ENCODE results near the gene HOATZ. TPM values are rescaled to one million over a fixed set of nuclear protein-coding genes. Genes with fewer than 3 reads are reported as not detected.

Gene HOATZ
- polyA plus RNA-seq, 1 donor (not counting 4 experiments of a cell fraction or from before 2014, with no cell fraction given), result not detected

DNA sequence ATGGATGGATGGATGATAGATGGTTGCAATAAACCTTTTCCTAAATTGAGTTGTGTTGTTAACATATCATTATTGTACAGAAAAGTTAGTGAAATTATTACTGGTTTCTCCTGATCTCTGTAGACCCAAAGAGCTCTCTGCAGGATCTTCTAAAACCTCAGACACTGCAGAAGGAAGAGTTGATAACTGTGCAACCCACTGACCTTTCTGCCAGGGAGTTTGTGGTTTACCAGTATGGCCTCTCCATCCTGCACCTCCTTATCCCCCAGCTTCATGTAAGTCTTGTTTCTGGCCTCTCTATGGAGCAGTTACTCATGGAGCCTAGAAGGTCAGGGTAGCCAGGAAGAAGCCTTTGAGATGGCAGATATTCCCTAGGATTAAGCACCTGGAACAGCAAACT is 48.0 kb upstream of the HOATZ start:
- H3K9me1 ChIP-seq (ENCODE audit: control insufficient read depth, extremely low read depth, insufficient read depth, low read length), result no peaks in the 10 kb centered on the region

DNA sequence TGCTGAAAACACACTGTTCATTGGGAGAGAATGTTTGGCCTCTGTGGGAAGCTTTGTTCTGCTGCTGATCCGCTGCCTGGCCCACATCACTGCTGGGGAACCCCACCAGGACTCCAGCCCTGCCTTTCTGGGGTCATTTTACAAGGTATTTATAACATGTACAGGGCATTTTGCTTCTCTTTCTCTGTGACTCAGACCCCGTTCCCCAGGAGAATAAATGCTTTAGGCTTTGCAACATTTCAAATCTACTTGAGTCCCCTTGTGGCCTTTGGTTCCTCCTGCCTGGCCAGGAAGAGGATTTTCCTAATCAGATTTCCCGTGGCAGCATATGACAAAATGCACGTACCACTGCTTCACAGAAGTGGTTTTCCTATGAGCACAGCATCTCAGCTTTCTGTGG is 45.4 kb upstream of the HOATZ start:
- H4K20me1 ChIP-seq (ENCODE audit: control insufficient read depth, extremely low read depth, insufficient read depth, low read length), result no peaks in the 10 kb centered on the region
- no peak overlapping the region for H2AFZ ChIP-seq (ENCODE audit: control insufficient read depth, low read length)
- no peak for FAIRE-seq
- no peak overlapping the region for H3K4me2 ChIP-seq (ENCODE audit: control insufficient read depth, extremely low read depth, insufficient read depth, low read depth, low read length)
- no peak overlapping the region for H3K9ac ChIP-seq (ENCODE audit: control insufficient read depth, extremely low read depth, insufficient read depth, low read length)
- dilution Hi-C loops (cut with MboI; ENCODE audit: extremely low pct_ligation_motif_present, low sequenced_read_pairs), result no loop called here
- no peaks in the 10 kb centered on the region for H3K36me3 ChIP-seq (ENCODE audit: control insufficient read depth in 2 of 2, extremely low read depth in 1 of 2, insufficient read depth in 2 of 2, low read length in 2 of 2)
- H3K4me1 ChIP-seq (ENCODE audit: control insufficient read depth, extremely low read depth, insufficient read depth, low read length), result peaks cover 8% of the 10 kb centered on the region
- H3K4me3 ChIP-seq (ENCODE audit: control insufficient read depth in 2 of 3, extremely low read depth in 1 of 3, insufficient read depth in 2 of 3, low read depth in 1 of 3, low read length in 3 of 3), result no peak overlapping the region
- H3K9me1 ChIP-seq (ENCODE audit: control insufficient read depth, extremely low read depth, insufficient read depth, low read length), result no peaks in the 10 kb centered on the region
- H3K9me3 ChIP-seq (ENCODE audit: control insufficient read depth, low read depth, low read length), result no peaks in the 10 kb centered on the region
- H3K27me3 ChIP-seq (ENCODE audit: control insufficient read depth, extremely low read depth, insufficient read depth, low read length), result no peaks in the 10 kb centered on the region
- H3K79me2 ChIP-seq (ENCODE audit: control insufficient read depth, insufficient read depth, low read length), result no peaks in the 10 kb centered on the region
- H3K27ac ChIP-seq (ENCODE audit: control insufficient read depth, insufficient read depth, low read length), result no peak overlapping the region
- no peak for DNase-seq (ENCODE audit: low read depth, low spot score)
- TF ChIP-seq EZH2 (IDR thresholded peaks at IDR 0.05; ENCODE audit: low read length), result no peak
- TF ChIP-seq, protein P1, sequence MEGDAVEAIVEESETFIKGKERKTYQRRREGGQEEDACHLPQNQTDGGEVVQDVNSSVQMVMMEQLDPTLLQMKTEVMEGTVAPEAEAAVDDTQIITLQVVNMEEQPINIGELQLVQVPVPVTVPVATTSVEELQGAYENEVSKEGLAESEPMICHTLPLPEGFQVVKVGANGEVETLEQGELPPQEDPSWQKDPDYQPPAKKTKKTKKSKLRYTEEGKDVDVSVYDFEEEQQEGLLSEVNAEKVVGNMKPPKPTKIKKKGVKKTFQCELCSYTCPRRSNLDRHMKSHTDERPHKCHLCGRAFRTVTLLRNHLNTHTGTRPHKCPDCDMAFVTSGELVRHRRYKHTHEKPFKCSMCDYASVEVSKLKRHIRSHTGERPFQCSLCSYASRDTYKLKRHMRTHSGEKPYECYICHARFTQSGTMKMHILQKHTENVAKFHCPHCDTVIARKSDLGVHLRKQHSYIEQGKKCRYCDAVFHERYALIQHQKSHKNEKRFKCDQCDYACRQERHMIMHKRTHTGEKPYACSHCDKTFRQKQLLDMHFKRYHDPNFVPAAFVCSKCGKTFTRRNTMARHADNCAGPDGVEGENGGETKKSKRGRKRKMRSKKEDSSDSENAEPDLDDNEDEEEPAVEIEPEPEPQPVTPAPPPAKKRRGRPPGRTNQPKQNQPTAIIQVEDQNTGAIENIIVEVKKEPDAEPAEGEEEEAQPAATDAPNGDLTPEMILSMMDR (optimal IDR thresholded peaks at IDR 0.05 in 1 of 3, IDR thresholded peaks at IDR 0.05 in 1 of 3, conservative IDR thresholded peaks at IDR 0.05 in 1 of 3; ENCODE audit: extremely low read depth in 1 of 3, insufficient read depth in 2 of 3, low read length in 3 of 3), result no peak

More for the DNA sequence above, 48.0 kb upstream of the HOATZ start:
- Histone ChIP-seq H3K4me3 (ENCODE audit: control insufficient read depth in 2 of 3, extremely low read depth in 1 of 3, insufficient read depth in 2 of 3, low read depth in 1 of 3, low read length in 3 of 3) (no peak overlapping the region), H2AFZ (ENCODE audit: control insufficient read depth, low read length) (no peak overlapping the region), H3K79me2 (ENCODE audit: control insufficient read depth, insufficient read depth, low read length) (no peaks in the 10 kb centered on the region), H3K9me3 (ENCODE audit: control insufficient read depth, low read depth, low read length) (no peaks in the 10 kb centered on the region), H3K4me1 (ENCODE audit: control insufficient read depth, extremely low read depth, insufficient read depth, low read length) (peaks cover 8% of the 10 kb centered on the region), H3K9ac (ENCODE audit: control insufficient read depth, extremely low read depth, insufficient read depth, low read length) (no peak overlapping the region), H4K20me1 (ENCODE audit: control insufficient read depth, extremely low read depth, insufficient read depth, low read length) (no peaks in the 10 kb centered on the region), H3K4me2 (ENCODE audit: control insufficient read depth, extremely low read depth, insufficient read depth, low read depth, low read length) (no peak overlapping the region), H3K27me3 (ENCODE audit: control insufficient read depth, extremely low read depth, insufficient read depth, low read length) (no peaks in the 10 kb centered on the region), H3K27ac (ENCODE audit: control insufficient read depth, insufficient read depth, low read length) (no peak overlapping the region), H3K36me3 (ENCODE audit: control insufficient read depth in 2 of 2, extremely low read depth in 1 of 2, insufficient read depth in 2 of 2, low read length in 2 of 2) (no peaks in the 10 kb centered on the region)
- FAIRE-seq, result no peak
- no peak for DNase-seq (ENCODE audit: low read depth, low spot score)
- TF ChIP-seq, protein P1 (optimal IDR thresholded peaks at IDR 0.05 in 1 of 3, IDR thresholded peaks at IDR 0.05 in 1 of 3, conservative IDR thresholded peaks at IDR 0.05 in 1 of 3; ENCODE audit: extremely low read depth in 1 of 3, insufficient read depth in 2 of 3, low read length in 3 of 3), result no peak
- no peak for TF ChIP-seq EZH2 (IDR thresholded peaks at IDR 0.05; ENCODE audit: low read length)
- dilution Hi-C loops (cut with MboI; ENCODE audit: extremely low pct_ligation_motif_present, low sequenced_read_pairs), result no loop called here
